HepG2 (cell line): ENCODE results near the gene TSGA10IP. TPM values are rescaled to one million over a fixed set of nuclear protein-coding genes. Genes with fewer than 3 reads are reported as not detected.

ENCODE experiments used
- ARNT2 ChIP-seq: sonication (generic); formaldehyde crosslinking; IDR thresholded peaks from 2 replicates; pipeline ENCODE4 v1.8.0; 2022; ENCODE audit warnings: mild to moderate bottlenecking, low read depth, missing genetic modification reagents, moderate library complexity
- CERS6 ChIP-seq: sonication (generic); formaldehyde crosslinking; IDR thresholded peaks from 2 replicates; pipeline ENCODE4 v1.5.0; 2020; ENCODE audit warnings: missing genetic modification reagents
- DMAP1 ChIP-seq: IDR thresholded peaks from 2 replicates; pipeline ENCODE4 v1.6.1; 2016
- DZIP1 ChIP-seq: sonication (generic); formaldehyde crosslinking; IDR thresholded peaks from 2 replicates; pipeline ENCODE4 v1.5.0; 2020; ENCODE audit warnings: mild to moderate bottlenecking, missing genetic modification reagents
- ETS1 ChIP-seq: sonication (generic); formaldehyde crosslinking; IDR thresholded peaks from 2 replicates; pipeline ENCODE4 v1.4.0; 2020; ENCODE audit warnings: missing genetic modification reagents
- FOXO4 ChIP-seq: sonication (generic); formaldehyde crosslinking; conservative IDR thresholded peaks from 2 replicates; pipeline ENCODE4 v1.8.1; 2023; ENCODE audit warnings: missing genetic modification reagents
- JUND ChIP-seq: sonication (generic); formaldehyde crosslinking; IDR thresholded peaks from 2 replicates; pipeline ENCODE4 v1.8.0; 2022; ENCODE audit warnings: mild to moderate bottlenecking, missing genetic modification reagents
- PAWR ChIP-seq: sonication (generic); formaldehyde crosslinking; IDR thresholded peaks from 2 replicates; pipeline ENCODE4 v1.4.0; 2020; ENCODE audit warnings: missing genetic modification reagents, mild to moderate bottlenecking, borderline replicate concordance
- PPARG ChIP-seq: conservative IDR thresholded peaks from 2 replicates; pipeline ENCODE4 v1.6.1; 2016; ENCODE audit warnings: missing biosample characterization, missing genetic modification reagents
- RFX3 ChIP-seq: IDR thresholded peaks from 2 replicates; pipeline ENCODE4 v1.6.1; 2016; ENCODE audit warnings: missing biosample characterization, missing genetic modification reagents
- SRSF4 ChIP-seq: fragments of 200-400 bp; formaldehyde crosslinking; IDR thresholded peaks from one replicate; pipeline ENCODE4 v1.6.1; 2018; ENCODE audit warnings: mild to moderate bottlenecking, low read depth, low read length, moderate library complexity; ENCODE audit not compliant: poor library complexity, severe bottlenecking
- SUZ12 ChIP-seq: fragments of 150-350 bp; IDR thresholded peaks from 2 replicates; pipeline ENCODE4 v1.6.1; 2014; ENCODE audit warnings: low read depth, low read length
- TEF ChIP-seq: sonication (generic); formaldehyde crosslinking; IDR thresholded peaks from 2 replicates; pipeline ENCODE4 v1.5.0; 2020; ENCODE audit warnings: missing genetic modification reagents
- THAP8 ChIP-seq: sonication (generic); formaldehyde crosslinking; IDR thresholded peaks from 2 replicates; pipeline ENCODE4 v1.5.1; 2020; ENCODE audit warnings: missing genetic modification reagents, mild to moderate bottlenecking, borderline replicate concordance
- ZBTB3 ChIP-seq: sonication (generic); formaldehyde crosslinking; IDR thresholded peaks from 2 replicates; pipeline ENCODE4 v1.4.0; 2020; ENCODE audit warnings: low read depth, mild to moderate bottlenecking, moderate library complexity, missing genetic modification reagents, borderline replicate concordance
- ZBTB44 ChIP-seq: sonication (generic); formaldehyde crosslinking; IDR thresholded peaks from 2 replicates; pipeline ENCODE4 v1.4.0; 2020; ENCODE audit warnings: missing genetic modification reagents
- ZNF225 ChIP-seq: sonication (generic); formaldehyde crosslinking; IDR thresholded peaks from 2 replicates; pipeline ENCODE4 v1.4.0; 2020; ENCODE audit warnings: mild to moderate bottlenecking, missing genetic modification reagents
- ZNF720 ChIP-seq: sonication (generic); formaldehyde crosslinking; IDR thresholded peaks from 2 replicates; pipeline ENCODE4 v1.4.0; 2020; ENCODE audit warnings: missing genetic modification reagents
- ZNF776 ChIP-seq: sonication (generic); formaldehyde crosslinking; IDR thresholded peaks from 2 replicates; pipeline ENCODE4 v1.4.0; 2020; ENCODE audit warnings: mild to moderate bottlenecking, missing genetic modification reagents
- polyA plus RNA-seq, 8 experiments: library from polyadenylated mRNA; depleted of rRNA in 3 of 8; stranded (reverse) in 7 of 8; unstranded in 1 of 8; fragments of >200 nt; fragmentation: Illumina TruSeq in 4 of 8; extraction: Trizol in 4 of 8; gene quantifications; 2 replicates each; pipeline versions ENCODE4 v1.2.1 to v1.2.3, GENCODE V29; 2011 to 2016; ENCODE audit warnings: low read depth in 4 of 8, missing spikeins in 1 of 8, mixed read lengths in 1 of 8; ENCODE audit not compliant: insufficient read depth in 1 of 8
- total RNA-seq, 5 experiments: library from RNA; depleted of rRNA; stranded (reverse); fragments of >200 nt; fragmentation: Illumina TruSeq; extraction: Trizol; gene quantifications; 2 replicates each; pipeline ENCODE4 v1.2.3, GENCODE V29; 2016; ENCODE audit warnings: low read depth in 1 of 5

TSGA10IP gene
- total and polyA plus RNA-seq, 2 of the 13 experiments (the other 11 are each of a cell fraction or from before 2014, with no cell fraction given) = not detected

- no peak for TF ChIP-seq ETS1
- TF ChIP-seq ZNF776 (CRISPR knock-in tag) = 0 out of 2 replicates have a peak, but pooled peaks have one; percentile 2
- TF ChIP-seq JUND (CRISPR knock-in tag) = no peak; the same call in 1 of the 2 replicates
- TF ChIP-seq DMAP1 (CRISPR knock-in tag) = peak; percentile 95
- TF ChIP-seq PPARG (CRISPR knock-in tag) = no peak; the same call in 1 of the 2 replicates
- TF ChIP-seq SUZ12 = no peak
- TF ChIP-seq ZNF225 = peak; percentile 78
- no peak for TF ChIP-seq DZIP1 (CRISPR knock-in tag)
- no peak for TF ChIP-seq RFX3
- no peak for TF ChIP-seq SRSF4
- TF ChIP-seq THAP8 (CRISPR knock-in tag) = peak; percentile 90
- no peak for TF ChIP-seq CERS6
- TF ChIP-seq TEF (CRISPR knock-in tag) = no peak; the same call in 1 of the 2 replicates
- no peak for TF ChIP-seq FOXO4 (CRISPR knock-in tag)
- no peak for TF ChIP-seq PAWR (CRISPR knock-in tag)
- TF ChIP-seq ZNF720 (CRISPR knock-in tag) = peak; percentile 54; the same call in 1 of the 2 replicates
- TF ChIP-seq ARNT2 (CRISPR knock-in tag) = peak; percentile 52; the same call in 1 of the 2 replicates
- peak; percentile 88 for TF ChIP-seq ZBTB44 (CRISPR knock-in tag)
- peak; percentile 71 for TF ChIP-seq ZBTB3
Observed at GRCh38 chr11:66001942-66002647, 56.8 kb downstream of the TSGA10IP start, which contains the start of the genes BANF1 and EIF1AD (continued).
